Amniotic stem cell (primary cell): Measurements from ENCODE around the gene DPEP3.
A peak's percentile ranks its signal among the peaks of the same experiment; 100 is the strongest.

Source experiments
- DNase-seq: peaks from one replicate; lab custom pipeline; 2025; lab: John Stamatoyannopoulos, UW

DPEP3 gene

DNA sequence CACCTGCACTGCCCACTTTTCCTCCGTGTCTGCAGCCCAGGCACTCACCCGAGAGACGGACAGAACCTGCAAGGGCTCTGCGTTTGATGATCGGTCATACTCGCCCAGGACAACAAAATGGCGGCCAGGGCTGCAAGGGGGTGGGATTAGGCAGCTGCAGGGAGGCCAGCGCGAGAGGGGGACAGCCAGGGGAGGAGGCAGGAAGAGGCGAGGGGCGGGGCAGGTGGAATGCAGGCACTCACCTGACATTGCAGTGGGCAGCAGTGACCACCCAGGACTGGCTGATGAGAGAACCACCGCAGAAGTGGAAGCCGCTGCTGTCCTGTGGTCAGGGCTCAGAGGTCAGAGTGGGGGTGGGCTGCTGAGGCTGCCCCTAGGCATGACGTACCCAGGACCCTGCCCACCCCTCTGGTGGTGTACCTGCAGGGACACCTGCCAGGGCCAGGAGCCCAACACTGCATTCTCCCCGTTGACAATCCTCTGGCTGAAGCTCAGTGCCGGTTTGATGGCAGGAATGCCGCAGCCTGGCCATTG lies 49.6 kb downstream of the DPEP3 start:
- DNase-seq = no peak

DNA sequence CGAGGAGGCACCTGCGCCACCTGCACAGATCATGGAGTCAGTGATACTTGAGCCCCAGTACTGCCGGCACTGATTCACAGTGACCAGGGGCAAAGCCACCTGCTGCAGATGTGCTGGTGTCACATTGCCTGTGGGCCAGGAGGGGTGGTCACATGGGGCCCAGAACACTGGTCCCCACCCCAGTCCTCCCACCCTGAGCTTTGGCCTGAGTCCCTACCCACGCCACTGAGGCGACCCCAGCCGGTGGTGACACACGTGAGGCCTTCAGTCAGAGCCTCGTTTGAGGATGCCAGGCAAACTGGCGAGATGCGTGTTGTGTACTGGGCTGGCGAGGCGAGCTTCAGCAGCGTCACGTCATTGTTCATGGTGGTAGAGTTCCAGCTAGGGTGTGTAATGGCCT lies 50.1 kb downstream of the DPEP3 start:
- no peak for DNase-seq

DNA sequence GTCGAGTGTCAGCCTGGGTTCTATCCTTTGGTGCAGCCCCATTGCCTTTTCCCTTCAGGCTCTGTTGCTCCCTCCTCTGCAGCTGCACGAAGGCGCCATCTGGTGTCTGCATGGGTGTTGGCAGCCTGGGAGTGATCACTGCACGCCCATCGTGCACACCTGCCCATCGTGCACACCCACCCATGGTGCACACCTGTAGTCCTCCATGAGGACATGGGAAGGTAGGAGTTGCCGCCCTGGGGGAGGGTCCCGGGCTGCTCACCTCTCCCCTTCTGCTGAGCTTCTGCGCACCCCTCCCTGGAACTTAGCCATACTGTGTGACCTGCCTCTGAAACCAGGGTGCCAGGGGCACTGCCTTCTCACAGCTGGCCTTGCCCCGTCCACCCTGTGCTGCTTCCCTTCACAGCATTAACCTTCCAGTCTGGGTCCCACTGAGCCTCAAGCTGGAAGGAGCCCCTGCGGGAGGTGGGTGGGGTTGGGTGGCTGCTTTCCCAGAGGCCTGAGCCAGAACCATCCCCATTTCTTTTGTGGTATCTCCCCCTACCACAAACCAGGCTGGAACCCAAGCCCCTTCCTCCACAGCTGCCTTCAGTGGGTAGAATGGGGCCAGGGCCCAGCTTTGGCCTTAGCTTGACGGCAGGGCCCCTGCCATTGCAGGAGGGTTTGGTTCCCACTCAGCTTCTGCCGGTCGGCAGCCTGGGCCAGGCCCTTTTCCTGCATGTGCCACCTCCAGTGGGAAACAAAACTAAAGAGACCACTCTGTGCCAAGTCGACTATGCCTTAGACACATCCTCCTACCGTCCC lies 51.5 kb downstream of the DPEP3 start:
- DNase-seq = peak; percentile 28

DNA sequence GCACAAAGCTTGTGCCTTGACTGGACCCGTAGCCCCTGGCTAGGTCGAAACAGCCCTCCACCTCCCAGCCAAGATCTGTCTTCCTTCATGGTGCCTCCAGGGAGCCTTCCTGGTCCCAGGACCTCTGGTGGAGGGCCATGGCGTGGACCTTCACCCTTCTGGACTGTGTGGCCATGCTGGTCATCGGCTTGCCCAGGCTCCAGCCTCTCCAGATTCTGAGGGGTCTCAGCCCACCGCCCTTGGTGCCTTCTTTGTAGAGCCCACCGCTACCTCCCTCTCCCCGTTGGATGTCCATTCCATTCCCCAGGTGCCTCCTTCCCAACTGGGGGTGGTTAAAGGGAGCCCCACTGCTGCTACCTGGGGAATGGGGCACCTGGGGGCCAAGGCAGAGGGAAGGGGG lies 52.2 kb downstream of the DPEP3 start:
- no peak for DNase-seq

DNA sequence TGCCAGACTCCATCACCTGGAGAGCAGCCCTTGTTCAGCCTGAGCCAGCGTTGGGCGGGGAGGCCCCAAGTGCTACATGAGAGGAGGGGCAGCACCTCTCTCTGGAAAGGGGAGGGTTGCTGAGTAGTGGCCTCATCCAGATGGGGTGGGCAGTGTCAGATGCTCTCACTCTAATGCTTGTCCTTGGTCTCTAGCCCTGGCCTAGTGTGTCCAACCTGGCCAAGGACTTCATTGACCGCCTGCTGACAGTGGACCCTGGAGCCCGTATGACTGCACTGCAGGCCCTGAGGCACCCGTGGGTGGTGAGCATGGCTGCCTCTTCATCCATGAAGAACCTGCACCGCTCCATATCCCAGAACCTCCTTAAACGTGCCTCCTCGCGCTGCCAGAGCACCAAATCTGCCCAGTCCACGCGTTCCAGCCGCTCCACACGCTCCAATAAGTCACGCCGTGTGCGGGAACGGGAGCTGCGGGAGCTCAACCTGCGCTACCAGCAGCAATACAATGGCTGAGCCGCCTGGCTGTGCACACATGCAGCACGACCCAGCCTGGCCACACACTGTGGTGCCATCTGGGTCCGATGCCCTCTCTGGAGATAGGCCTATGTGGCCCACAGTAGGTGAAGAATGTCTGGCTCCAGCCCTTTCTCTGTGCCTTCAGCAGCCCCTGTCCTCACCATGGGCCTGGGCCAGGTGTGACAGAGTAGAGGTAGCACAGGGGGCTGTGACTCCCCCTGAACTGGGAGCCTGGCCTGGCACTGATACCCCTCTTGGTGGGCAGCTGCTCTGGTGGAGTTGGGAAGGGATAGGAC lies 53.0 kb downstream of the DPEP3 start:
- no peak for DNase-seq

DNA sequence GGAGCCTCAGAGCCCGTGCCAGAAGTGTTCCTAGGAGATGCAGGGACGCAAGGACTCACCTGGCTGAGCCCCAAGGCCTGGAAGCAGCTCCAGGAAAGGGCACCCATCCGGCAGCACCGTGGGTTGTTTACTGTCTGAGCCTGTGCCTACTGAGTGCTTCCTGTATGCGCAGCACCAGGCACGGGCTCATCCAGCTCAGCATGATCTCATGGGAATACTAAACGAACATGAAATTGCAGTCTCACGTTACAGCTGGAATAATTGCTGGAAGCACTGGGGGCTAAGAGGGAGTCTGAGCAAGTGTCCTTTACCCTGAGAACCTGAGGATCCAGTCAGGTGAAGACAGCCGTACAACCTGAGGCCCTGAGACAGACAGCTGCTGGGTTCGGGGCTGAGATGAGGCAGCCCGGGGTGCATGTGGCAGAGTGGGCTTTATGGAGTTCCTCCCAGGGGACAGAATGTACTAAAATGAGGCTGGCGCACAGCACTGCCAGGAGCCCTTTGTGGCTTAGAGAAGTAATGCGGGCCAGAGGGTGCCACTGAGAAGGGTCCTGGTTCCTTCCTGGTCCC lies 54.0 kb downstream of the DPEP3 start:
- no peak for DNase-seq
